IPS DF 4.7 (cell line): ENCODE measurements around the gene SLC16A4.
"Not testable (repeated sequence)": the region's sequence is repeated elsewhere in the genome, so short reads cannot be mapped to it uniquely, and the experiment has no call there.

Experiments
- DNase-seq: peaks from one replicate; pipeline ENCODE4 v3.0.0-alpha.2; 2013; ENCODE audit warnings: low spot score; ENCODE audit errors: extremely low read depth

The SLC16A4 gene

GRCh38 chr1:110409316-110409715 is 18.5 kb upstream of the SLC16A4 start:
- no peak for DNase-seq

DNA sequence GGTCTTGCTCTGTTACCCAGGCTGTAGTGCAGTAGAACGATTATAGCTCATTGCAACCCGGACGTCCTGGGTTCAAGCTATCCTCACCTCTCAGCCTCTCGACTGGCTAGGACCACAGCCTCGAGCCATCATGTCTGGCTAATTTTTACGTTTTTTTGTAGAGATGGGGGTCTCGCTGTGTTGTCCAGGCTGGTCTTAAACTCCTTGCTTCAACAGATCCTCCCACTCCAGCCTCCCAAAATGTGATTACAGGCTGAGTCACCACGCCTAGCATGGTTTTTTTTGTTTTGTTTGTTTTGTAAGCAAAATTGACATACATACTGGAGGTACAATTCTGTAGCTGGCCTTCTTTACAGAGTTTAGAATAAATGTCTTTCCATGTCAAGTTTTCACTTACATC is 17.7 kb upstream of the SLC16A4 start:
- DNase-seq = no peak

DNA sequence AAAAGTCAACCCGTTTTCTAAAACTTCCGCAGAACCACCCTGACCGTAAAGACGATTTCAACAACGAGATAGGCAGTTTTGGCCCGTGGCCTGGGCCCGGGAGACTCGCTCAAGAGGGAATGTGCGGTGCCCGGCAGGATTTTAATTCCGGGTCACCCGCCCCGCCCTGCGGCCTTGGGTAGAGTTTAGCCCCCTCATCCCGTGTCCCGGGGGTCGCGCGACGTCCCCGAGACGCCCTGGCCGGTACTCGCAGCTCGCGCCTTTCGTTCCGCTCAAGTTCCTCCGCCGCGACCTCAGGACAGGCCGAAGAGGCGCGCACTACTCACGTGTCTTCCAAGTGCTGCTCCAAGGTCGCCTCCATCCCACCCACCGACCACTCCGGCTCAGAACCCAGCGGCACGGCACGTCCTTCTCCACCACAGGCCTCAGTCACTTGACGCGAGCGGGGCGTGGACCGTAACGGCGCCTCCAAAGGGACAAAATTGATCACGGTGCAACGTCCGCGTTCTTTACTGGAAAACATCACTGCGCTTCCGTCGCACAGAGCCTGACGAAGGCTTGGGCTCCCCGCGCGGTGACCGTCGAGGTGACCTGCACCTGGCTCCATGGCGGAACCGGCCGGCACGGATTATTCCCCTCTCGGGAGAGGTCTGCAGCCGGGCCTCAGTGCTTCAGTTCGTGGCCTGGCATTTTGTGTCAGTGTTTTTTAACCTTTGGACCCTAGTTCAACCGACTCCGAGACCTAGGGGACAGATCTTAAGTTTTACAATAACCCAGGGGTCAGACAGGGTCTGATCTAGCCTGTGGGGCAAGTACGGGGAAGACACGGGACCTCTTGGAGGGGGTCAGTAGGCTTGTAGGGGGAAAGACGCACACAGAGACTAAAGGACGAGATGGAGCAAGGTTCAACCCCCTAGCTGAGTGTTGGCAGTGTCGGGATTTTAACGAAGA is 16.7 kb upstream of the SLC16A4 start, which contains the start of gene LAMTOR5:
LAMTOR5 (minus strand) TSS at position 435 of the 951 bp plus-strand sequence; CDS start at position 361, 74 bp downstream.
- DNase-seq = peak; percentile 71

DNA sequence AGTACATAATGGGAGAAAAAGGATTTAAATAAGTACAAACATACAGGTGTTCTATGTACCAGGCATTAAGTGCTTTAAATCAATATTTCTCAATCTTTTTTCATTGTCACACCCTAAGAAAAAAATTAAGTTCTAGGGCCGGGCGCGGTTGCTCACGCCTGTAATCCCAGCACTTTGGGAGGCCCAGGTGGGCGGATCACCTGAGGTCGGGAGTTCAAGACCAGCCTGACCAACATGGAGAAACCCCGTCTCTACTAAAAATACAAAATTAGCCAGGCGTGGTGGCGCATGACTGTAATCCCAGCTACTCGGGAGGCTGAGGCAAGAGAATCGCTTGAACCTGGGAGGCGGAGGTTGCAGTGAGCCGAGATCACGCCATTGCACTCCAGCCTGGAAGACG is 15.6 kb upstream of the SLC16A4 start:
- DNase-seq = not testable (repeated sequence)

DNA sequence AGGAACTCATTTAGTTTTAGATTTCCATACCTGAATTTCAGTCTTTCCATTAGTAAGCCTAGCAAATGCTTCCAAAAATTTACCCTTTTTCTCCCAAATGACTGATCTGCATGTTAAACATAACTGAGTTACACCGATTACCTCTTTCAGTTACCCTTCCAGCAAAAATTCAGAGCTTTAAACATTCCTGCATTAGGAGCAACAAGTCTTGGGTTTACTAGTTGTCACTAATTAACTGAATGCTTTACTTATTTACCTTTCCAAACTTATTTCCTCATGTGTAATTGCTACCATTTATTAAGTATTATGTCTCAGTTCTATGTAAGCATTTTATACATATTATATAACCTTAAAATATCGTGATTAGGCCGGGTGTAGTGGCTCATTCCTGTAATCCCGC is 13.6 kb upstream of the SLC16A4 start:
- no peak for DNase-seq

GRCh38 chr1:110403805-110404204 is 13.0 kb upstream of the SLC16A4 start:
- DNase-seq = no peak

- not testable (repeated sequence) for DNase-seq
These were observed 5.6 kb upstream of the SLC16A4 start for GRCh38 chr1:110396259-110396958.

GRCh38 chr1:110394493-110394820 is 3.6 kb upstream of the SLC16A4 start:
- no peak for DNase-seq

GRCh38 chr1:110393691-110394492 is 3.1 kb upstream of the SLC16A4 start:
- no peak for DNase-seq

- no peak for DNase-seq
These were observed 2.5 kb upstream of the SLC16A4 start for GRCh38 chr1:110393286-110393685.

- no peak for DNase-seq
These were observed 730 bp downstream of the SLC16A4 start for GRCh38 chr1:110390096-110390495.

GRCh38 chr1:110387048-110387754 is 3.6 kb downstream of the SLC16A4 start:
- DNase-seq = no peak

DNA sequence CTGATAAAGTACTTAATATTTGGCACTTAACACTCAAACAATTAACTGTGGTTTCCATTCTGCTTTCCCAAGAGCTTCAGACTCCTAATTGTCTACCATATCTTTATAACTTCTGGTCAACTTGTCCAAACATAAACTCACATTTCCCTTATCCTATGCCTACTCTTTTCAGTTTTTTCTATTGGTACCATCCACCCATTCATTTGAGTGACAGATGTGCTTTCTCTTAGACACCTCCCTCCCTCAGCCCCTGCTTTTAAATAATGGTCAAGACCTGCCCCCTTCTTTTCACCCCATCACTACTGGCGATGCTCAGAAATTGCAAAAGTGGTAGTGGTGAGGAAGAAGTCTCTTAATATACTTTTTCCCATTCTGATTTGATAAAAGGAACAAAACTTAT is 5.5 kb downstream of the SLC16A4 start:
- DNase-seq = no peak

GRCh38 chr1:110384581-110385321 is 6.1 kb downstream of the SLC16A4 start:
- DNase-seq = no peak

DNA sequence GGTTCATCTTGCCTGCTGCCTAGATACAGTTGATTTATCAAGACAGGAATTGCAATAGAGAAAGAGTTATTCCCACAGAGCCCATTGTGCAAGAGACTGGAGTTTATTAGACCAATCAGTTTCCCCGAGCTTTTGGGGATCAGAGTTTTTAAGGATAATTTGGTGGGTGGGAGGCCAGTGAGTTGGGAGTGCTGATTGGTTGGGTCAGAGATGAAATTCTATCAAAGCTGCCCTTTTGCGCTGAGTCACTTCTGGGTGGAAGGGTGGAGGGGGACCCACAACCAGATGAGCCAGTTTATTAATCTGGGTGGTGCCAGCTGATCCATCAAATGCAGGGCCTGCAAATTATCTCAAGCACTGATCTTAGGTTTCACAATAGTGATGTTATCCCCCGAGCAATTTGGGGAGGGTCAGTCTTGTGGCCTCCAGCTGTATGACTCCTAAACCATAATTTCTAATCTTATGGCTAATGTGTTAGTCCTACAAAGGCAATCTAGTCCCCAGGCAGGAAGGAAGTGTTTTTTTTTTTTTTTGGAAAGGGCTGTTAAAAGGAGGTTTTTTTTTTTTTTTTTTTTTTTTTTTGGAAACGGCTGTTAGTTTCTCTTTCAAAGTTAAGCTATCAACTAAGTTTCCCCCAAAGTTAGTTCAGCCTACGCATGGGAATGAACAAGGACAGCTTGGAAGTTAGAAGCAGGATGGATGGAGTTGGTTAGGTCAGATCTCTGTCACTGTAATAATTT is 7.4 kb downstream of the SLC16A4 start:
- DNase-seq = no peak

- no peak for DNase-seq
These were observed 10.0 kb downstream of the SLC16A4 start for GRCh38 chr1:110380672-110381283.

DNA sequence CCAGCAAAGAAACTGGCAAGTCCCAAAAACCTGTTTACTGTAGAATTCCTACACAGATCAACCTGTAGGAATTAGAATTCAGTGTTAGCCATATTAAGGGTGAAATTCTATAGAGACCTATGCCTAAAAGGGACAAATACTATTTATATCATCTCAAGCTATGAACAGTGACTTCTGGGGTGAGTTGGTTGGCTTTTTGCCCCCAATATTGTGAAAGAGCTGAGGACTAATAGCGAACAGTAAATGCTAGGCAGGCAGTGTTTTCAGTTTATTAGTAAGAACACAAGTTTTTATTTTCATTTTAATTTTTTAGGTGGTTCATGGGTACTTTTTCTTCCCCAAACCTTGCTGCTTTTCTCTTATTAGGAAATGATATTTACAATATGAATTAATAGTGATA is 15.3 kb downstream of the SLC16A4 start:
- DNase-seq = no peak

DNA sequence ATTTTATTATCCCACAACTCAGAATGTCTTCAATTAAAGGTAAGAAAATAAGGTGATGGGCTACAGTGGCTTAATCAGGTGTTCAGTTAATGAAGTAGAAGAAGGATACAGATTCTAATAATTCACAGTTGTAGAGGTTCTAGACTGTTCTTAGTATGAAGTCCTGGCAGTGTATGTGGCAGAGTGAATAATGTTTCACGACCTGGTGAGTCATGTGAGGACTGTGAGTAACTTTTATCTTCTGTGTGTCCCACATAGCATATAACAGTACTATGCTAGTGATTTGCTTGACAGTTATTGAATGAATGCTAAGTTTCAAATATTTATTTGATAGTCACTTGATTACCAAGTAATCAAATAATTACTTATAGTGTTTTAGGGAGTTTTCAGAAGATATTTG is 20.0 kb downstream of the SLC16A4 start:
- DNase-seq = no peak

DNA sequence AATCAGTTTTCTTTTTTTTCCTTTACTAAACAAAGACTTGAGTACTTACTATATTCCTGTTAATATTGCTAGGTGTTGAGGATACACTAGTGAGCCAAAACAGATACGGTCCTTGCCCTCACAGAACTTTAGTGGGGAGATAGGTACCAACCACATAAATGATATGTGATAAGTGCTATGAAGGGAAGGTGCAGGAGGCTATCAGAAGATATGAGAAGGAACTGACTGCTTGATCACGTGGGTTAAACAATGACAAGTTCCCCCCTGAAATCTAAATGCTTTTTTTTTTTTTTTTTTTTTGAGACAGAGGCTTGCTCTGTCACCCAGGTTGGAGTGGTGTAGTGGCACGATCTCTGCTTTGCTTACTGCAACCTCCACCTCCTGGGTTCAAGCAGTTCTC is 26.6 kb downstream of the SLC16A4 start:
- no peak for DNase-seq
